Ishikawa (cell line): ENCODE data around the gene PAPOLG.

Experiments
- EP300 ChIP-seq: IDR thresholded peaks from 2 replicates; pipeline ENCODE4 v1.6.1; 2012; ENCODE audit warnings: borderline replicate concordance
- MAX ChIP-seq: IDR thresholded peaks from 2 replicates; pipeline ENCODE4 v1.6.1; 2012
- RAD21 ChIP-seq: IDR thresholded peaks from 2 replicates; pipeline ENCODE4 v1.6.1; 2012; ENCODE audit warnings: low read depth
- REST ChIP-seq: IDR thresholded peaks from 2 replicates; pipeline ENCODE4 v1.6.1; 2012; ENCODE audit warnings: low read depth, mild to moderate bottlenecking
- TCF12 ChIP-seq: IDR thresholded peaks from 2 replicates; pipeline ENCODE4 v1.6.1; 2012; ENCODE audit warnings: low read depth
- YY1 ChIP-seq: IDR thresholded peaks from 2 replicates; pipeline ENCODE4 v1.6.1; 2012; ENCODE audit warnings: low read depth

GRCh38 chr2:60715561-60715960 is 40.5 kb upstream of the PAPOLG start:
- TF ChIP-seq YY1 (no peak), RAD21 (no peak), EP300 (no peak), REST (no peak), MAX (no peak), TCF12 (no peak)
